ENCODE data around the gene FAM151A.

FAM151A gene

GRCh38 chr1:54601730-54602129 is 21.6 kb downstream of the FAM151A start:
- H3K4me3 ChIP-seq (ENCODE audit: low read length): no peak overlapping the region
- no peak for TF ChIP-seq CTCF (IDR thresholded peaks at IDR 0.05; ENCODE audit: insufficient read depth, low read depth, low read length, missing control alignments)
- DNase-seq (ENCODE audit: low read depth): no peak

GRCh38 chr1:54600947-54601721 is 22.2 kb downstream of the FAM151A start:
- H3K4me3 ChIP-seq (ENCODE audit: low read length): no peak overlapping the region
- TF ChIP-seq CTCF (IDR thresholded peaks at IDR 0.05; ENCODE audit: insufficient read depth, low read depth, low read length, missing control alignments): no peak
- DNase-seq (ENCODE audit: low read depth): no peak

GRCh38 chr1:54599211-54599823 is 24.0 kb downstream of the FAM151A start:
- no peak overlapping the region for H3K4me3 ChIP-seq (ENCODE audit: low read length)
- no peak for TF ChIP-seq CTCF (IDR thresholded peaks at IDR 0.05; ENCODE audit: insufficient read depth, low read depth, low read length, missing control alignments)
- DNase-seq (ENCODE audit: low read depth): no peak

GRCh38 chr1:54597455-54598030 is 25.8 kb downstream of the FAM151A start:
- DNase-seq (ENCODE audit: low read depth): no peak
- TF ChIP-seq CTCF (IDR thresholded peaks at IDR 0.05; ENCODE audit: insufficient read depth, low read depth, low read length, missing control alignments): no peak
- H3K4me3 ChIP-seq (ENCODE audit: low read length): no peak overlapping the region

- TF ChIP-seq CTCF (IDR thresholded peaks at IDR 0.05; ENCODE audit: insufficient read depth, low read depth, low read length, missing control alignments): no peak
Observed at GRCh38 chr1:54596756-54597155, 26.6 kb downstream of the FAM151A start.

GRCh38 chr1:54595956-54596498 is 27.3 kb downstream of the FAM151A start:
- TF ChIP-seq CTCF (IDR thresholded peaks at IDR 0.05; ENCODE audit: insufficient read depth, low read depth, low read length, missing control alignments): no peak
- no peak overlapping the region for H3K4me3 ChIP-seq (ENCODE audit: low read length)
- DNase-seq (ENCODE audit: low read depth): no peak

More at GRCh38 chr1:54596756-54597155, 26.6 kb downstream of the FAM151A start:
- no peak for DNase-seq (ENCODE audit: low read depth)
- H3K4me3 ChIP-seq (ENCODE audit: low read length): no peak overlapping the region
